Activated CD4-positive, alpha-beta T cell treated with anti-CD3 and anti-CD28 coated beads, Interleukin-2, amount 10 ng/mL, durations not matched to agents 7 days and 5 days (primary cell): ENCODE measurements around the gene TSNAX. TPM values are rescaled to one million over a fixed set of nuclear protein-coding genes. Genes with fewer than 3 reads are reported as not detected.

Source experiments
- CTCF ChIA-PET: fragments of 350-600 bp; sonication (Branson Sonifier 250); formaldehyde crosslinking; loops from one replicate; lab custom pipeline; 2021; ENCODE audit warnings: antibody characterized with exemption; lab: Charles Lee
- POLR2A ChIA-PET: fragments of 350-600 bp; sonication (Branson Sonifier 250); formaldehyde crosslinking; loops from one replicate; lab custom pipeline; 2021; ENCODE audit warnings: antibody characterized with exemption; lab: Charles Lee
- DNase-seq: peaks from one replicate; pipeline ENCODE4 v3.0.0-alpha.2; 2020
- H3K27ac Mint-ChIP-seq: one replicate; pipeline ENCODE4 v1.8.0; 2021; ENCODE audit warnings: mild to moderate bottlenecking, moderate library complexity, mixed read lengths
- H3K27me3 Mint-ChIP-seq: one replicate; pipeline ENCODE4 v1.8.0; 2021; ENCODE audit warnings: mixed read lengths
- H3K36me3 Mint-ChIP-seq: one replicate; pipeline ENCODE4 v1.8.0; 2021; ENCODE audit warnings: low read depth, mixed read lengths
- H3K4me1 Mint-ChIP-seq: one replicate; pipeline ENCODE4 v1.8.0; 2021; ENCODE audit warnings: mixed read lengths
- H3K4me3 Mint-ChIP-seq: one replicate; pipeline ENCODE4 v1.8.0; 2021; ENCODE audit warnings: mild to moderate bottlenecking, moderate library complexity, mixed read lengths
- H3K9me3 Mint-ChIP-seq: one replicate; pipeline ENCODE4 v1.8.0; 2021; ENCODE audit warnings: mixed read lengths
- total RNA-seq, 2 experiments: library from RNA; stranded (reverse); gene quantifications; one replicate each; pipeline ENCODE4 v1.2.3, GENCODE V29; 2021

Gene TSNAX
- total RNA-seq, result 10 to 100 TPM; 44.5 to 49.3 TPM

DNA sequence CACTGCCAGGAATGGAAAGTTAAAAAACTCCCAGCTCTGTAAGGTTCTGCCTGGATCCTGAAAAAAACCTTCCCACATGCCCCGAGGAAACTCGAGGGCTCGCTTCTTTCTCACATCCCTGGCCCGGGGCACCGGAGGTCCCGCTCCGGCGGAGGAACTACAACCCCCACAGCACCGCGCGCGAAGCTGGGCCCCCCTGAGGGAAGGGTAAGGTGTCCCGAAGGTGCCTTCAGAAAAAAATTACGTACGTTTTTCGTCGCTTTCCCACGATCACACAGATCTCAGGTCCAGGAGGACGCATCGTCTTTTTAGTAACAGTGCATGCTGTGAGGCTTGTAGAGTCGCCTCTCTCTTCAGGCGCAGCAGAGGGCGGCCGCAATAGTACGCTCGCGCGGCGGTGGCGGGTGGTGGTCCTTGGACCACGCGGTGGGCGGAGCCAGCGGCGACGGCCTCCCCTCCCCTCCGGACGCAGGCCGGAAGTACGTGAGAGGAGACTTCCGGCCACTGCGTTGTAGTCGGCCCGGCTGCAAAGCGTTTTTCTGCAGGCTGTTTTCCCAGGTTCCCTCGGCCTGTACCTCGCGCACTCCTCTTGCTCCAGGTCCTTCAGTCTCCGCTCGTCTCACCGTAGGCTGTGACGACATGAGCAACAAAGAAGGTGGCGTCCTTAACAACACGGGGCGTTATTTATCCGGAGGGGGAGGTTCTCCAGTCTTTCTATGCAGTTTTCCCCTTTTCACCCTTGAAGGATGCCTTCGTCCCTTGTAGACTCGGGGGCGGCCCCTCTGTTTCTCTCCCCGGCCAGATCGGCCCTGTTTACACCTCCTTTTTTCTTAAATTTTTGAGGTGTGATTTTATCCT lies at the start of gene TSNAX:
Gene TSNAX, plus strand, starts transcription at position 498 of the 858 bp plus-strand sequence. Its CDS starts 142 bp downstream, at position 640.
- peak within 1 kb of the TSS; percentile 100 for H3K27ac Mint-ChIP-seq

GRCh38 chr1:231478811-231479210 lies 49.7 kb upstream of the TSNAX start:
- H3K9me3 Mint-ChIP-seq, result no peaks in the 10 kb centered on the region
- CTCF ChIA-PET, result no interaction called here
- POLR2A ChIA-PET, result no interaction called here
- DNase-seq, result no peak
- H3K27me3 Mint-ChIP-seq, result peaks cover 25% of the 10 kb centered on the region
- no peaks in the 10 kb centered on the region for H3K4me1 Mint-ChIP-seq
- H3K27ac Mint-ChIP-seq, result no peak overlapping the region
- H3K4me3 Mint-ChIP-seq, result no peak overlapping the region
- H3K36me3 Mint-ChIP-seq, result no peaks in the 10 kb centered on the region

More for the DNA sequence above, at the start of gene TSNAX:
- ChIA-PET CTCF (interaction anchor here (0.6 to 0.9 kb wide), 3 partner anchors 12 to 645 kb away, joined by 3 read pairs; partner anchors contain the start of gene EXOC8), POLR2A (no interaction called here)
- peak; percentile 89 for DNase-seq
- H3K27me3 Mint-ChIP-seq, result no peaks in the 10 kb centered on the region
- peaks cover 2% of the 10 kb centered on the region for H3K9me3 Mint-ChIP-seq
- H3K4me3 Mint-ChIP-seq, result peak within 1 kb of the TSS; percentile 87
- peaks cover 25% of the 10 kb centered on the region for H3K36me3 Mint-ChIP-seq
- H3K4me1 Mint-ChIP-seq, result peaks cover 51% of the 10 kb centered on the region

DNA sequence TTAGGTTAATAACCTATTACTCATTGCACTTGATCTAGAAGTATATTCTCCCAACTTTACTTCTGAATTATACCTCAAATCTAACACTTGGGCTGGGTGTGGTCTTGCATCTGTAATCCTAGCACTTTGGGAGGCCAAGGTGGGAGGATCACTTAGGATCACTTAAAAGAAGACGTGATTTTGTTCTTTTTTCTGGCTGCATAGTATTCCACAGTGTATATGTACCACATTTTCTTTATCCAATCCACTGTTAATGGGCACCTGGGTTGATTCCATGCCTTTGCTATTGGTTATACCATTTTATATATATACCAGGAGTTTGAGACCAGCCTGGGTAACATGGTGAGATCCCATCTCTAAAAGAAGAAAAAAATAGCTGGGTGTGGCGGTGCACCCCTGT lies 48.5 kb upstream of the TSNAX start:
- no peak overlapping the region for H3K27ac Mint-ChIP-seq
- peaks cover 13% of the 10 kb centered on the region for H3K27me3 Mint-ChIP-seq
- no peaks in the 10 kb centered on the region for H3K36me3 Mint-ChIP-seq
- no peak overlapping the region for H3K4me3 Mint-ChIP-seq
- H3K9me3 Mint-ChIP-seq, result no peaks in the 10 kb centered on the region
- no peaks in the 10 kb centered on the region for H3K4me1 Mint-ChIP-seq
- POLR2A ChIA-PET, result no interaction called here
- CTCF ChIA-PET, result no interaction called here
- DNase-seq, result no peak

DNA sequence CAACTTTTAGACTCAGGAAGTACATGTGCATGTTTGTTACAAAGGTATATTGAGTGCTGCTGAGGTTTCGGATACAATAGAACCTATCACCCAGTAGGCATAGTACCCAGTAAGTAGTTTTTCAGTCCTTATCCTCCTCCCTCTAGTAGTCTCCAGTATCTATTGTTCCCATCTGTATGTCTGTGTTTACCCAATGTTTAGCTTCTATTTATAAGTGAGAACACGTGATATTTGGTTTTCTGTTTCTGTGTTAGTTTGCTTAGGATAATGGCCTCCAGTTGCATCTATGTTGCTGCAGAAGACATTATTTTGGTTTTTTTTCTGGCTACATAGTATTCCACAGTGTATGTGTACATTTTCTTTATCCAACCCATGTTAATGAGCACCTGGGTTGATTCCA lies 47.2 kb upstream of the TSNAX start:
- ChIA-PET POLR2A (no interaction called here), CTCF (no interaction called here)
- no peaks in the 10 kb centered on the region for H3K4me1 Mint-ChIP-seq
- H3K36me3 Mint-ChIP-seq, result no peaks in the 10 kb centered on the region
- no peak overlapping the region for H3K27ac Mint-ChIP-seq
- no peak for DNase-seq
- peaks cover 10% of the 10 kb centered on the region for H3K27me3 Mint-ChIP-seq
- no peaks in the 10 kb centered on the region for H3K9me3 Mint-ChIP-seq
- H3K4me3 Mint-ChIP-seq, result no peak overlapping the region

DNA sequence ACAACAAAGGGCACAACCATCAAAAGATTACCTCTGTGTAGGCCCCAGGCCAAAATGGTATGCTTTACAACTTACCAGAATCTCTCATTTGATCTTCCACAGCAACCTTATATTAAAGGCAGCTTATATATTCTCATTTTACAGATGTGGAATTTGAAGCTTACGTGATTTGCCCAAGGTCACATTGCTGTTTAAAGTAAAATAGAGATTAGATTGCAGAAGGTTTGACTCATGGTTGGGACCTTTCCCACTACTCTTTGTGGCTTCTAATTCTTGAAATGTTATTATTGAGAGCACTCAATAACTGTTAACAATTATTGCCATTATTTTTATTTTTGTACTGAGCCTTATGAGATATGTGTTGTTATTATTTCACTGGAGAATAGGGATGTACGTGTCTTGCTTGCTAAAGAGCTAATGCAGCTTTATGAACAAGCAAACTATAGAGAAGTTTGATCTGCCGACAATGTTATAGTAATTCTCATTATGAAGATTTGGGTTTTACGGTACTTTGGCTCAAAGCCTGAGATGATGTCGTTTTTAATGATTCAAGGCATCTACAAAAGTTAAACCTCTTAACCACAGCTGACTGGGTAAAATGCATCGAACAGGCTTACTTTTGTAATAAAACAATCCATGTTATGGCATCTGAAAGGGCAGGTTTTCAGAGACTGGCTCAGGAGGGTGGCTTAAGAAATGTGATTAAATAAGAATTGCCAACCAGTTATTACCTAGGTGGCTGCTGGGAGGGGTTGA lies 43.3 kb upstream of the TSNAX start:
- Mint-ChIP-seq H3K9me3 (no peaks in the 10 kb centered on the region), H3K27me3 (peaks cover 16% of the 10 kb centered on the region), H3K36me3 (no peaks in the 10 kb centered on the region), H3K4me1 (no peaks in the 10 kb centered on the region), H3K27ac (no peak overlapping the region), H3K4me3 (no peak overlapping the region)
- no peak for DNase-seq
- POLR2A ChIA-PET, result no interaction called here
- CTCF ChIA-PET, result interaction anchor here (0.6 kb wide), 1 partner anchor 1531 kb away, joined by 3 read pairs; no protein-coding TSS in a partner anchor

- Mint-ChIP-seq H3K36me3 (no peaks in the 10 kb centered on the region), H3K9me3 (no peaks in the 10 kb centered on the region), H3K27me3 (peaks cover 14% of the 10 kb centered on the region), H3K4me1 (no peaks in the 10 kb centered on the region), H3K27ac (no peak overlapping the region), H3K4me3 (no peak overlapping the region)
- CTCF ChIA-PET, result interaction anchor here (0.6 kb wide), 1 partner anchor 1602 kb away, joined by 4 read pairs; no protein-coding TSS in a partner anchor
- POLR2A ChIA-PET, result no interaction called here
- no peak for DNase-seq
Observed at GRCh38 chr1:231487019-231487418, 41.5 kb upstream of the TSNAX start.

DNA sequence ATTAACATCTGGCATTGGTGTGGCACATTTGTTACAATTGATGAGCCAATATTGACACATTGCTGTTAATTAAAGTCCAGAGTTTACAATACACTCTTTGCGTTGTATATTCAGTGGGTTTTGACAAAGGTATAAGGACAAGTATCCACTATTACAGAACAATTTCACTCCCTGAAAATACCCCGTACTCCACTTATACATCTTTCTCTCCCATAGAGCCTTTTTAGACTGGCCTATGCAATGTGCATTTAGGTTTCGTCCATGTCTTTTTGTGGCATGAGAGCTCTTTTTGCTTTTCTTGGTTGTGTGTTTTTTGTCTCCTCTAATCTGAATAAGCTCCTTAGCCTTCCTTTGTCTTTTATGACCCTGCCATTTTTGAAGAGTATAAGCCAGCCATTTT lies 40.6 kb upstream of the TSNAX start:
- no peaks in the 10 kb centered on the region for H3K4me1 Mint-ChIP-seq
- ChIA-PET POLR2A (no interaction called here), CTCF (no interaction called here)
- H3K36me3 Mint-ChIP-seq, result no peaks in the 10 kb centered on the region
- H3K27me3 Mint-ChIP-seq, result peaks cover 14% of the 10 kb centered on the region
- no peak for DNase-seq
- no peak overlapping the region for H3K27ac Mint-ChIP-seq
- H3K9me3 Mint-ChIP-seq, result no peaks in the 10 kb centered on the region
- no peak overlapping the region for H3K4me3 Mint-ChIP-seq

DNA sequence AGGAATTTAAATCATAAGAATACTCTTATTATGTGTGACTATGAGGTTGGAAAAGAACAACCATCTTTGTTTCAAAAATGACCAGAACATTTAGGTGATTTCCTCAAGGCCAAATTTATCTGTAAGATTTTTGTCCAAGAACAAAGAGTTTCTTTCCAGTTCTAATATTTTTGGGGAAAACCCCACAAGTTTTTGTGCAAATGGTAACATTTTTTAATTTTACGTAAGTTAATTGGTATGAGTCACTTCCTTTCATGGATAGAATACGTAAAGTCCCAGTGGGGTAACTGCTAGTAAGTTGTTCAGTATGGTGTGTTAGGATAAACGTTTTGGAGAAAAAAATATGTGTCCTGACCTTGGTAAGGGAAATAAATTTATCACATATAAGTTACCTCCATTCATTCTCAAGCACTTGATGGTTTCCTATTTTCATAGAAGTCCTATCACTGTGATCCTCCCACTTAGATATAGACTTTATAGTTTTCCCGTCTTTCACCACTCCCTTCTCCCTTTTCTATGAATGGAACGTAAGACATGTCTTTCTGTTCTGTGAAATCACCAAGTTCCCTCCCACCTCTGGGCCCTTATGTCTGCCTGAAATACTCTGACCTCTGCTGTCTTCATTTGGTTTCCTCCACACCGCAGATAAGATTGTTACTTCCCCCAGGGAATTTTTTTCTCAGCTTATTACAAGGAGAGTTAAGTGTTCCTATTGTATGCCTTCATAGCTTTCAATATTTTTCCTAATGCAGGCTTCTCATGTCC lies 34.9 kb upstream of the TSNAX start:
- H3K27ac Mint-ChIP-seq, result no peak overlapping the region
- H3K36me3 Mint-ChIP-seq, result no peaks in the 10 kb centered on the region
- no peak for DNase-seq
- peaks cover 16% of the 10 kb centered on the region for H3K27me3 Mint-ChIP-seq
- CTCF ChIA-PET, result no interaction called here
- H3K4me1 Mint-ChIP-seq, result no peaks in the 10 kb centered on the region
- H3K9me3 Mint-ChIP-seq, result peaks cover 11% of the 10 kb centered on the region
- POLR2A ChIA-PET, result no interaction called here
- no peak overlapping the region for H3K4me3 Mint-ChIP-seq

DNA sequence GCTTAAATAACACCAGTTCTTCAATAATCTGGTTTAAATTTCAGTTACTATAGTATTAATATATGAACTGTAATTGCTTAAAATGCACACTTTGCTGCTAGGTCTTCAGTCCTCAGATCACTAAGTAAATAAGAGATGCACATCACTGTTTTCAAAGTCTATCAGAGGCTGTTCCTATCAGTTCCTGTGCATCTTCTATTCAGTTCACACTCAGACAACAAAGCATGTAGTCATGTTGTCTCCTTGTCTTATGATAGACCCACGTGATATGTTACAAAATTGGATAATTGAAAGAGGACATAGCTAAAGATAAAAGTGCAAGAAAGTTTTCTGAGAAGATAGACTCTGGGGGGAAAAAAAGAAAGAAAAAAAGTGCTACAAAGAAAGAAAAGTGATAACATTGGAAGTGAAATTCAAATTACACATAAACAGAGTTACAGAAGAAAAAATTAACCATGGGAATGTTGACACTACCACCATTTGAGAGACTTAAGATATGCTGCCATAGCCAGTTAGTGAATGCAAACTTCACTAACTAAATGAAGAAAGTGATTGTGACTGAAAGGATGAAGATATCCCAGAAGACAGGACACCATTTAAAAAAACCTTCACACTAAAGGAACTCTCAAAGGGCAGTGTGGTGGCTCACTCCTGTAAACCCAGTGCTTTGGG lies 33.9 kb upstream of the TSNAX start:
- ChIA-PET POLR2A (no interaction called here), CTCF (no interaction called here)

GRCh38 chr1:231497629-231498152 lies 30.8 kb upstream of the TSNAX start:
- Mint-ChIP-seq H3K36me3 (no peaks in the 10 kb centered on the region), H3K4me3 (no peak overlapping the region), H3K27me3 (peaks cover 14% of the 10 kb centered on the region), H3K27ac (no peak overlapping the region), H3K4me1 (no peaks in the 10 kb centered on the region), H3K9me3 (peaks cover 29% of the 10 kb centered on the region)
- POLR2A ChIA-PET, result no interaction called here
- no peak for DNase-seq
- CTCF ChIA-PET, result no interaction called here

More for the DNA sequence above, 33.9 kb upstream of the TSNAX start:
- Mint-ChIP-seq H3K27me3 (peaks cover 12% of the 10 kb centered on the region), H3K4me3 (no peak overlapping the region), H3K36me3 (no peaks in the 10 kb centered on the region), H3K9me3 (peaks cover 15% of the 10 kb centered on the region), H3K4me1 (no peaks in the 10 kb centered on the region), H3K27ac (no peak overlapping the region)
- DNase-seq, result no peak

GRCh38 chr1:231499148-231499763 lies 29.2 kb upstream of the TSNAX start:
- no peak for DNase-seq
- ChIA-PET CTCF (interaction anchor here (0.5 to 0.7 kb wide), 2 partner anchors 180 to 532 kb away, joined by 3 read pairs; no protein-coding TSS in a partner anchor), POLR2A (interaction anchor here (0.6 kb wide), 1 partner anchor 347 kb away, joined by 4 read pairs; no protein-coding TSS in a partner anchor)
- Mint-ChIP-seq H3K4me3 (no peak overlapping the region), H3K4me1 (no peaks in the 10 kb centered on the region), H3K36me3 (no peaks in the 10 kb centered on the region), H3K27ac (no peak overlapping the region), H3K9me3 (peaks cover 36% of the 10 kb centered on the region), H3K27me3 (peaks cover 11% of the 10 kb centered on the region)
